MM.1S (cell line): ENCODE data around the gene SH3BP4.

Source experiments
- CTCF ChIP-seq: fragments of 300-600 bp; sonication (generic); IDR thresholded peaks from 2 replicates; pipeline ENCODE4 v1.5.1; 2016; ENCODE audit warnings: antibody characterized with exemption, low read length, mixed read lengths
- EZH2 ChIP-seq: fragments of 300-600 bp; sonication (generic); optimal IDR thresholded peaks from 2 replicates; pipeline ENCODE3; 2017; ENCODE audit warnings: low read depth, mild to moderate bottlenecking, antibody characterized with exemption, low read length, mixed read lengths

GRCh38 chr2:234929002-234929401 is 22.8 kb upstream of the SH3BP4 start:
- TF ChIP-seq CTCF = no peak
- no peak for TF ChIP-seq EZH2
